Activated CD8-positive, alpha-beta memory T cell treated with anti-CD3 and anti-CD28 coated beads for 24 hours (primary cell): Measurements from ENCODE around the gene CLDN18.

Source experiments
- DNase-seq: peaks from one replicate; pipeline ENCODE4 v3.0.0-alpha.2; 2020

The CLDN18 gene

GRCh38 chr3:138009476-138010272, at the start of gene CLDN18:
Gene CLDN18 (plus strand): TSS chr3:138010165. CDS start chr3:138010226, 61 bp downstream.
- DNase-seq = no peak

GRCh38 chr3:137962251-137962650, 47.7 kb upstream of the CLDN18 start:
- DNase-seq = no peak

GRCh38 chr3:137963463-137963862, 46.5 kb upstream of the CLDN18 start:
- DNase-seq = no peak

- DNase-seq = peak; percentile 72
Measured at GRCh38 chr3:137970914-137971831, 38.8 kb upstream of the CLDN18 start.

- DNase-seq = no peak
Measured at GRCh38 chr3:137972396-137972795, 37.6 kb upstream of the CLDN18 start.

- no peak for DNase-seq
Measured at GRCh38 chr3:137978328-137978727, 31.6 kb upstream of the CLDN18 start.

GRCh38 chr3:137987723-137988122, 22.2 kb upstream of the CLDN18 start:
- no peak for DNase-seq

GRCh38 chr3:137988152-137988551, 21.8 kb upstream of the CLDN18 start:
- no peak for DNase-seq

- DNase-seq = no peak
Measured at GRCh38 chr3:137988982-137989381, 21.0 kb upstream of the CLDN18 start.

GRCh38 chr3:137990427-137990826, 19.5 kb upstream of the CLDN18 start:
- no peak for DNase-seq

GRCh38 chr3:137992592-137992991, 17.4 kb upstream of the CLDN18 start:
- no peak for DNase-seq

GRCh38 chr3:137998121-137999042, 11.6 kb upstream of the CLDN18 start:
- no peak for DNase-seq

- no peak for DNase-seq
Measured at GRCh38 chr3:138003069-138003468, 6.9 kb upstream of the CLDN18 start.

- no peak for DNase-seq
Measured at GRCh38 chr3:138005627-138006026, 4.3 kb upstream of the CLDN18 start.

- no peak for DNase-seq
Measured at GRCh38 chr3:138007898-138008297, 2.1 kb upstream of the CLDN18 start.

- no peak for DNase-seq
Measured at GRCh38 chr3:138010273-138010590, 267 bp downstream of the CLDN18 start.

- DNase-seq = no peak
Measured at GRCh38 chr3:138011722-138012121, 1.8 kb downstream of the CLDN18 start.

- no peak for DNase-seq
Measured at GRCh38 chr3:138012526-138012925, 2.6 kb downstream of the CLDN18 start.

GRCh38 chr3:138016065-138016464, 6.1 kb downstream of the CLDN18 start:
- DNase-seq = no peak

GRCh38 chr3:138019281-138020069, 9.5 kb downstream of the CLDN18 start:
- no peak for DNase-seq

GRCh38 chr3:138023754-138024153, 13.8 kb downstream of the CLDN18 start:
- DNase-seq = no peak

GRCh38 chr3:138025553-138025952, 15.6 kb downstream of the CLDN18 start:
- no peak for DNase-seq
